HG02884 (cell line): ENCODE results near the gene BDKRB2.

Source experiments
- ATAC-seq: cut with Tn5 transposase; IDR thresholded peaks from one replicate; pipeline ENCODE4 v1.9.1; 2021; ENCODE audit warnings: mild to moderate bottlenecking, moderate library complexity; ENCODE audit not compliant: unreplicated experiment

The BDKRB2 gene

DNA sequence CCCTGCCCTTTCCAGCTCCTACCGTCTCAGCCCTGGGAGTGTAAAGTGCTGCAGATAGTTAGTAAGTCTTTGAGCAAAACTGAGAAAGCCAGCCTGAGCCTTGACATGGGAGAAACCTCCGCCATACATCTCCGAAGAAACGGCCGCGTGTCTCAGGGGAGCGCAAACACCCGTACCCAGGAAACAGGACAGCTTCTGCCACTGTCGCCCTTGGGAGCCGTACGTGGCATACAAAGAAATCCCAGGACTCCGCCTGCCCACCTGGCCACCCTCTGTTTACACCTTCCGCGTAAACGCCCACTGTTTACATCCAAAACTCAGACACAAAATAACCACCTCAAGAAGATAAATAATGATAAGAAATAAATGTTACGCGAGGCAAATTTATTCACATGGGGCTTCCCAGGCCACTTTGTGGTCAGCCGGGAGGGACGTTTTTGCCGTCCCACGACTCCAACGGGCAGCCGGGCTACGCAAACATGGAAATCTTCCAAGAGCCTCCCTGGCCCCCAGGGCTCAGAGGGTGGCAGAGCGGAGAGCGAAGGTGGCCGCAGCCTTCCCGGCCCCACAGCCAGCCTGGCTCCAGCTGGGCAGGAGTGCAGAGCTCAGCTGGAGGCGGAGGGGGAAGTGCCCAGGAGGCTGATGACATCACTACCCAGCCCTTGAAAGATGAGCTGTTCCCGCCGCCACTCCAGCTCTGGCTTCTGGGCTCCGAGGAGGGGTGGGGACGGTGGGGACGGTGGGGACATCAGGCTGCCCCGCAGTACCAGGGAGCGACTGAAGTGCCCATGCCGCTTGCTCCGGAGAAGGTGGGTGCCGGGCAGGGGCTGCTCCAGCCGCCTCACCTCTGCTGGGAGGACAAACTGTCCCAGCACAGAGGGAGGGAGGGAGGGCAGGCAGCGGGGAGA, at the start of gene BDKRB2:
TSS of gene BDKRB2 (plus strand) at position 689 of the 908 bp plus-strand sequence. CDS start 32,269 bp downstream, outside the sequence.
- no peak for ATAC-seq

DNA sequence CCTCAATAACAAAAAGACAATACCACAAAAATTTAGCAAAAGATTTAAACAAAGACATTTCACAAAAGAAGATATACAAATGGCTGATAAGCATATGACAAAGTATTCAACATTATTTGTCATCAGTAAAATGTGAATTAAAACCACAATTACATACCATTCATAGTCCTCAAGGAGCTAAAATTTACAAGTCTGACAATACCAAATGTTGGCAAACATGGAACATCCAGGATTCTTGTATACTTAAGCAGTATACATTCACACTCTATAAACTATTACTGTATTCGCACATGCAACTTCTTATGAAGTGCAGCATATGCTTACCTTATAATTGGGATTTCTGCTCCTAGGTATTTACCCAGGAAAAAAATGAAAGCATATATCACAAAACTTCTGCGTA, 49.7 kb upstream of the BDKRB2 start:
- ATAC-seq = no peak

DNA sequence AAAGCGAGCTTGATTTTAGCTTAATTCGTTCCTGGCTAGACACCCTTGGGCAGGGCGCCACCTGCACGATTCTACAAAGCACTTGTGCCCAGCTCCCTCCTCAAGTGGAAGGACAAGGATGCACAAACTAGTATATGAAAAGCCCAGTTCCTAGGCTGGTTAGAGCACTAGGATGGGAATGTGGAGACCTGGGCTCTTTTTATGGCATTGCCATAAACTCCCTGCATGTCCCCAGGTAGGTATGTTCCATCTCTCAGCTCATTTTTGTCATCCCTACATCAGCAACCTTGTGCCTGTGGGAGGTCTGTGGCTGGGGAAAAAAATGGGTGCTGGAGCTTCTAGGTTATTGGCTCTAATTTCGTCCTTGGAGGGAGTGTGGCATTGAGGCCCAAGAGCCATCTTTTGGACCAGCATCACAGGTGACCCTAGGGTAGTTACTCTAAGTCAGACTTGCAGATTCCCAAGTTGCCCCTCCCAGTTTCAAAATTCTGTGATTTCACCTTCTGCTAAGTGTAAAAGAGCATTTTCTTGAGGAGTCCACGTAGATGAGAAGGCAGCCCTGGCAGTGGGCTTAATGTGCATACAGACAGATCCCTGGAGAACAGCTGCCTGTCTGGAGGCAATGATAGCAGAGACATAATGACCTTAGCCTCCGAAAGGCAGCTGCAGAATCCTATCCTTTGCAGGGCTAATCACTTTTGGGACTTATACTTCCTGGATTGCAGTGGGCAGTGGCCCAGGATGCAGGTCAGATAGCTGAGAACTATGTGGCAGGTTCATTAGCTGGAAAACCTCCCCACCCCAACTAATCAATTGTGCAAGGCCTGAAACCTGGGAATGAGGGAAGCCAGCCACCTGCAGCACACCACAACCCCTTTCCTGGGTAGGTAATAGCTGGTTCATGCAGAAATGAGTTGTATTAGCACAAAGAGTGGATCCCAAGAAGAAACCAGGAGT, 47.6 kb upstream of the BDKRB2 start:
- no peak for ATAC-seq

DNA sequence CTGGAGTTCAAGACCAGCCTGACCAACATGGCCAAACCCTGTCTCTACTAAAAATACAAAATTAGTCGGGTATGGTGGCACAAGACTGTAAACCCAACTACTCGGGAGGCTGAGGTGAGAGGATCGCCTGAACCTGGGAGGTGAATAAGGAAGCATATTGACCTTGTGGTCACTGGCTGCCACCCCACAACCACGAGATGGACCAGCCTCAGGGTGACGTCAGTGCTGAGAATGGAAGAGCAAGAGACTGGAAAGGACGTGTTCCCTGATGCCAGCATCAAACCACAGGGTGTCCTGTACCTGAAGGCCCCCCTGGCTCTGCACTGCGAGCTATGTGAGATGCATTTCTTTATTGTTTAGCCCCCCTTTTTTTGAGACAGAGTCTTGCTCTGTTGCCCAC, 45.9 kb upstream of the BDKRB2 start:
- no peak for ATAC-seq

DNA sequence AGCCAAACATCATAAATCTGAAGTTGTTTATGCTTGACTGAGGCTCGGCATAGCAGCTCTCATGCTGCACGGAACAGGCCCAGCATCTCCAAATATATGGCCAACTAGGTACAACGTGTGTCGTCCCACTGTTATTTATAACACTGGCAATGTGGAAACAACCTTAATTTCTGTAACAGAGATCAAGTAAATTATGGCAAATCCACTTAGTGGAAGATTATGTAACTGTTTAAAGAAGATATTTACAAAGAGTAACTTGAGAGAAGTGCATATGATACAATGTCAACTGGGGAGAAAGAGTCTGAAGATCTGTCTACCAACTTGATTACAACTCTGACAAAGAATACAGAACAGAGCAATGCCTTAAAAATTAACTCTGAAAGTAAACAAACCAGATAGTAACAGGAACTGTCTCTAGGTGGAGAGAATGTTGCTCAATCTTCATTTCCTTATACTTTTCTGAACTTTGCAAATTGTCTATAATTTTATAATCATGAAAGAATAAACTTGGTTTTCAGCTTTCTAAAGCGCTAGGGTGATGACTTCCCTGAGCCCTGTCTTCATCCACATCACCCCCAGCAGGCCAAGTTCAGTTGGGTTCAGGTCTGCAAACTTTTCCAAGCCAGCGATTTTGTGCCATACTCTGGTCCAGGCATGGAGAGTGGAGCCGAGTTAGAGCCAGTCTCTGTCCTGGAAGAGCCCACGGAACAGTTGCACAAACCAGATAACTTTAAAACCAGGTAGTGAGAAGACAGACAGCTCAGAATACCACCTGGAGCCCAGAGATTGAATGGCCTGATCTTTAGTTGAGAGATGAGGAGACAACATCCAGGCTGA, 44.3 kb upstream of the BDKRB2 start:
- no peak for ATAC-seq

DNA sequence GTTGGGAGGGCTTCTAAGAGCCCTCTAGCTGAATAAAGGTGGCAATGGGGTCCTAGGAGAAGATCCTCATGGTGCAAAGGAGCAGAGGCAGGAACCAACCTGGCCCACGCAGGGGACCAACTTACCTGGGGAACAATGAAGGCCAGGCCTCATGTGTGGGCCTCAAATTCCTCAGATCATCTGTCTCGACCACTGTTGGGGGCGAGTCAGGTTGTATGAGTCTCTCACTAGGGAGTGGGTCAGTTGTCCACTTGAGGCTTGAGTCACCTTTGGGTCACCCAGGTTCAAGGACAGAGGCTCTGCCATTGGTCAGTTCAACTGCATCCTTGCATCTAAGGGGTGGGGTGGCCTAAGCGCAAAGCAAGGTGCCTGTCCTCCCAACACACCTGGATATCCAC, 43.7 kb upstream of the BDKRB2 start:
- no peak for ATAC-seq

DNA sequence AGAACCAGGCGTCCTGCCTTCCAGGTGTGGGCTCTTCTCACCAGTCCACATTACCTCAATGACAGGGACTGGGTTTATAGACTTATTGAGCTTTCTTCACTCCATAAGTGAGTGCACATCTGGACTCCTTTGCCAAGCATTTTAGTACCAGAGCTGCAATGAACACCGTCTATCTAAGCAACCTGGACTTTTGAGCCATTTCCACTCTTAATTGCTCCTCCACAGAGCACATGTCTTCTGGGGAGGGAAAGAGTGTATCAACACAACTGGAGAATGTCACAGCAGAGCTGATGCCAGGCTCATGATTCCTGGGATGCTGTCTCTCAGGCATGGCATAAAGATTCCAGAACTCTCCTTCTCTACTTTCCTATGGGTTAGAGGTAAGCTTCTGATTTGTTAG, 43.0 kb upstream of the BDKRB2 start:
- ATAC-seq = no peak

DNA sequence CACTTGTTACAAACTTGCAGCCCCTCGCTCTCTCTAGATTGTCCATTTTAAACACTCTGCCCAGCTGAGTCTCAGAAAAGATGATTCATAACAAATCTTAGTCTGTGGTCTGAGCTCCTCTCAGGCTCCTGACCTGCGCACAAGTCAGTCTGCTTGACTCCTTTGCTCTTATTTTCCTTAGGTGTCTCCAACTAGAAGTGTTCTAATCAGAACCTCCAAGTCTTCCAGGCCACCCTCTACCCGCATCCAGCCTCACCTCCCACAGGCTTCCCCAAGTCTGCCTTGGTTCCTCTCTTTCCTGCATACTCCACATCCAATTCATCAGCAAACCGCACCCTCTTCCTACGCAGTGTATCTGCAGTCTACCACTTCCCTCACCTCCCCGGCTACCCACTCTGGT, 42.4 kb upstream of the BDKRB2 start:
- ATAC-seq = no peak

DNA sequence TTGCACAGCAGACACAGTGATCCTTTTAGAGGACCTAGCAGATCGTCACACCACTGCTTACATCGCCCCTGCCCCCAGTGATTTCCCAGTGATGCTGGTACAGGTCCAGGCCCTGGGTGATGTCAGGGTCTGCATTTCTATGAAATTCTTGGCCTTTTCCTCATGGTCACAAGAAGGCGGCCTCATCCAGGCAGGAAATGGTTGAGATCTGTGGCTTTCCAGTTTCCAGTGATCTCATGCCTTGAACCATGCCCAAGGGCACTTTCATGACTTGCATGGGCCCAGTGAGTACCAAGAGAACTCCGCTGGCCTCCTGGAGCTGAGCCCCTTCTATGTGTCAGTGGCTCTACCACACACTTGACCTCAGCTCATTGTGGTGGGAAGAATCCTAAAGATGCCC, 41.9 kb upstream of the BDKRB2 start:
- no peak for ATAC-seq

DNA sequence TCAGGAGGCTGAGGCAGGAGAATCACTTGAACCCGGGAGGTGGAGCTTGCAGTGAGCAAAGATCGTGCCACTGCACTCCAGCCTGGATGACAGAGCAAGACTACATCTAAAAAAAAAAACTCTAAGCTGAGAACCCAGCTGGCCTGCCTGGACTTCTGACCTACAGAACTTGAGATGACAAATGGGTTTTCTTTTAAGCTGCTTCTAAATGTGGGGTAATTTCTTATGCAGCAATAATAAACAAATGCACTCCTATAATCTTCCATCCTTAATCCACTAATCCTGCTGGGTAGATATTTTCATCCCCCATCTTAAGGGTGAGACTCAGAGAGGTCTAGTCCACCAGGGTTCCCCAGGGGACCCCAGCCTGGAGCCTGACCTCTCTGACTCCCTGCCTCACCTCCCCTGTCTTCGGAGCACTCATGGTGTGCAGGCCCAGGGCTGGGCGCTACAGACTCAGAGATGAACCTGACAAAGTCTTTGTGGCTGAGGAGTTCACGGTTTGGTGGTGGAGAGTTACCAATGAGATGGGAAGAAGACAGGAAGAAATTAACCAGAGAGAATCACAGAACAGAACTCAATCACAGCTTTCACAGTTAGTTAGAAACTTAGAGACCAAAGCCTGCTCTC, 39.7 kb upstream of the BDKRB2 start:
- no peak for ATAC-seq

DNA sequence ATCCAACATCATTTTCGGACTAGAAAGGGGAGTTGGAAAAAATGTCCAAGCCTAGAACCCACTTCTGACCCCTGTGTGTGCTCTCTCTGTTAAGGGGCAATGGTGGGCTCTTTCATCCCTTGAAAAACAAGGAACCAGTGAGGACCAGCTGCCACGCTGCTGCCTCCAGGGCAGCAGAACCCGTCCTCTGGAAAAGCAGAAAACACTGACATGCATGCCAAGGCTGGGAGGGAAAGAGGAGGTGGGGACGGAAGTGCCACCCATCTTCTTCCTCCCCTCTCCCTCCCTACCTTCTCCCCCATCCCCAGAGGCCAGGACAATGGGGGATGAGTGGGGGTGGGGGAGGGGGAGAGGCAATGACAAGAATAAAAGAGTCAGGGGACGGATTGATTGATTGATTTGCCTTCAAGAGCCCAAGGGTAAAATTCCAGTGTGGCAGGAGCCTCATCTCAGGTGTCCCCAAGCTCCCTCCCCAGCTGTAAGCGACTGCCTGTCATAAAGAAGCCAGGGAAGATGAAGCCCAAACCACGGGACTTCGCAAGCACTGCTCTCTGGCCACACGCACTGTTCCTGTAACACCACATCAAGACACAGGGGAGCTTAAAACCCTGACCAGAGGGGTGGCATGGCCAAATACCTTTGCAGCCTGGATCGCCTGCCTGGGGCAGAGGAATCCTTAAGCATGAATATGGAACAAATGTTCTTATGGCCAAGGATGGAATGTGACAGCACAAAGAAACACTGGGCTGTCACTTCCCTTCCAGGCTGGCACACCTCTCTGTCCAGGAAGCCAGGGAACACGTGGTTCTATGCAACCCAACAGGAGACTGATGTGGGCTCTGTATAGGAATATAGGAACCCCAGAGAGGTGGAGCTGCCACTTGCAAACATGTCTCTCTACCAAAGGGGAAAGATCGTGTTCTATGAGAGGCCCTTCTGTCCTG, 38.9 kb upstream of the BDKRB2 start:
- ATAC-seq = no peak

DNA sequence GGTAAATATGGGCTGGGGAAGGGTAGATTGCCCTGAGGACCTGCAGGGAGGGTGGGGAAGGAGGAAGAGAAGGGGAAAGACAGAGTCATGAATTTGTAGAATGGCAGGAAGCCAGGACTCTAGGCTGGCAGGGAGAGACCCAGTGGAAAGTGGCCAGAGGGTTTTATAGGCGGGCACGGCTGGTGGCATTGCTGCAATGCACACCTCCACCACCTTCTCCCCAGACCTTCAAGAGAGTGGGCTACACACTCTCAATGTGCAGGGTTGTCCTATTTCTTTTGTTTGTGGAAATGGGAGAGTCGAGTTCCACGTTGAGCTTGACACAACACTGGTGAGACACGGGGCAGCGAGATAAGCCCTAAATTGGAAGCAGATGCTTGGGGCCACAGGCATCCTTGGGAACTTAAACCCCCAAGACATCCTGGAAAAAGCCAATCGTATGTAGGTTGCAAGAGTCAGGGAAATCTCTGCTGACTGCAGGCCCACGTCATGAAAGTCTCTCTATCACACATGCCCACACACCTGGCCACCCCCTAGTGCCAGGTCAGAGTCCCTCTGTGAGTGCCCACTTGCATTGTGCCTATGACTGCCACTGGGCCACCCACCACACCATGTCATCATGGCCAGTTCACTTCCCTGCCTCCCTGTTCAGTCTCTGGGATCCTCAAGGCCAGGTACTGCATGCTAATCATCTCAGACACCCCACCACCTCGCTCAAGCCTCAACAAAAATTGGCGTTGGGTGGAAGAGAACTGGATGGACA, 38.0 kb upstream of the BDKRB2 start:
- ATAC-seq = no peak

DNA sequence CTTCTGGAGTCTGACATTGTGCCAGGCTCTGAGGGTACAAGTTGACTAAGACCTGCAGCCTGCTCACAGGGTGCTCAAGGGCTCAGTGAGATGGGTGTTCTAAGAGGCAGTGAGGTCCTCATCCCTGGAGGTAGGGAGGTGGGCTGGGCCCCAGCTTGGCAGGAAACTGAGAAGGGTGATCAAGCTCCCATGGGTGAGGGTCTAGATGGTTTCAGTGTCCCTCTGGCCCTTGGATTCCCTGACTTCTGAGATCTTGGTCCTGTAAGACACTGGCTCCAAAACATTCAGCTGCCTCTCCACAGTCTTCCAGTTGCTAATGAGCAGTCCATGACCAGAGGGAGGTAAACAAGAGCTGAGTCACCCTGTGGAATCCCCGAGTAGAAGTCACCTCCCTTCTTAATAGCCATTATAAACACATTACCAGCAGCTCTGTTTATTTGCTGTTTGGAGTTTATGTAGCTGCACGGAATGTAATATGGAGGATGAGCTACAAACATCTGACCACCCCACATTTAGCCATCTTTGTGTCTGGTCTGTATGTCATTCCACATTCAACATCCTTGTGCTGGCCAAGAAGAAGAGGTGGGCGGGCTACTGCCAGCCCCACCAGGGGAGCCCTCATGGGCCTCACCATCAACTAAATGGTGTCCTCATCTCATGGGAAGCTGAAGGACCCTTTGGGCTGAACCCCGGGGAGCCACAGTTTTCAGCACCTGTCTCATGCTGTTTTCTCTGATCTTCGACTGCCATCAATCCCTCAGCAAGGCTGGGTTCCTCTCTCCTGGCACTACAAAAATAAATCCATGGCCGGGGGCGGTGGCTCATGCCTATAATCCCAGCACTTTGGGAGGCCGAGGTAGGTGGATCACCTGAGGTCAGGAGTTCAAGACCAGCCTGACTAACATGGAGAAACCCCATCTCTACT, 37.2 kb upstream of the BDKRB2 start:
- ATAC-seq = no peak

DNA sequence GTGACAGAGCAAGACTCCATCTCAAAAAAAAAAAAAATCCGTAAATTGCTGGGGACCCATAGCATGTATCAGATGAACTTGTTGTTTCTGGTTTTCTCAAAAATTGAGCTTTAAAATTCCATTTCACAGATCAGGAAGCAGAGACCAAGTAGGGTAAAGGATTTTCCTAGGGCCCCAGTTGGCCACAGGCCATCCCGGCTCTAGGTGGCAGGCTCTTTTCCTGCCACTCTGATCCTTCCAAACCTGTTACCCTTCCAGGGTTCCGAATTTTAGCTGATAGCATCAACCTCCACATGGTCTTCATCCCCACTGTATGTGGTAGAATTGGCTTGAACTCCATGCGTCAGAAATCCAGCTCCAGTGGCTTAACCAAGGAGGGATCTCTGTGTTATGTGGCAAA, 36.1 kb upstream of the BDKRB2 start:
- ATAC-seq = no peak

DNA sequence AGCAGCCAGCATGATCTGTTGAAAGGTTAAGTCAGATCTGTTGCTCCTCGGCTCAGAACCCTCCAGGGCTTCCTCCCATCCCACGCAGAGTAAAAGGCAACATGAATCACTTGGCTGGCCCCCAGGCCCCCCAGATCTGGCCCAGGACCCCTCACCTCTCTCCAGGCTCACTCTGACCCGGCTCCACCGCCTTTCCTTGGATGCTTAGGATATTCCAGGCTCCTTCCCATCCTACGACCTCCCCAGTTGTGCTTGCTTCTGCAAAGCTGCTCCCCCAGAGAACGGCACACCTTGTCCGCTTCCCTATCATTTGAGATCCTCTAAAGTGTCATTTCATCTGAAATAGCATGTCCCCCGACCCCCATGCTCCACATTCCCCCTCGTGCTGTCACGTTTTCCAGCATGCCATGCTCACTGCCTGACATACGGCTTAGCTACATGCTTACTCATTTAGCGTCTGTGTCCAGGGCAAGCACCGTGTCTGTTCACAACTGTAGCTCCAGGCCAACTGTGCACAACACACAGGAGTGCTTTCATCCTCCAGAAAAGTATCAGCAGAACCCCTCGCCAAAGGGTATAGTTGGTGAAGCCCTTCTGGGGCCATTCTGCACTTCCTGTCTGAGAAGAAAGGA, 33.6 kb upstream of the BDKRB2 start:
- no peak for ATAC-seq

DNA sequence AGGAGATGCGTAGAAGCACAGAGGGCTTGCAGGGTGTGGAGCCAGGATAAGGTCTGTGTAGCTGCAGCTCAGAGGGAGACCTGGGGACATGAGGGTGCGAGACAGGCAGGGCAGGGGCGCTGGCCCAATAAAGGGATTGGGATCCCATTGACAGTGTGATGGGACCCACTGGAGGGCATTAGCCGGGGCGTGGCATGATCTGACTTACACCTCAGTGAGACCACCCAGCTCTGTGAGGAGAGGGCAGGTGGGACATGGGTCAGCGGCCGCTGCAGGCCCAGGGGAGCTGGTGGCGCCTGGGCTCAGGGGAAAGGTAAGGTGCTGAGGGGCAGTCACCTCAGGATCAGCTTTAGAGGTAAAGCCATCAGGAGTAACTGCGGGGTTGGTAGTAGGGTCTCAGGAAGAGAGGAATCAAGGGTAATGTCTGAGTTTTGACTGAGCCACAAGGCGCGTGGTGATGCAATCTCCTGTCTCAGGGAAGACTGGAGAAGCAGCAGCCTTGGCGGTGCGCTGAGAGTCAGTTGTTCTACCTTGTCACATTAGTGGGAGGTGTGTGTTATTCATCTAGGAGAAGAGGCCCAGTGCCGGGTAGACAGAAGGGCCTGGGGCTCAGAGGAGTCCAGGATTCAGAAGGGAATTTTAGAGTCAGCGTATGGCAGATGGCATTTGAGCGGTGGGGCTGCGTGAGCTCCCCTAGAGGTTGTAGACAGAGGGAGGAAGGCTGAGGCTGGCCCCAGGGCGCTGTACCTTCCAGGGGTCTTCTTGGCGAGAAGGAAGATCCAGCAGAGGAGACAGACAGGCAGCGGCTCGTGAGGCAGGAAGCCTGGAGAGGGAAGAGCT, 30.8 kb upstream of the BDKRB2 start:
- no peak for ATAC-seq
